HepG2 (cell line): ENCODE results near the gene HSDL2. TPM values are rescaled to one million over a fixed set of nuclear protein-coding genes. Genes with fewer than 3 reads are reported as not detected.
A peak's percentile ranks its signal among the peaks of the same experiment; 100 is the strongest.

ENCODE experiments used
- AHDC1 ChIP-seq: sonication (generic); formaldehyde crosslinking; IDR thresholded peaks from 2 replicates; pipeline ENCODE4 v1.5.1; 2020; ENCODE audit warnings: mild to moderate bottlenecking, missing genetic modification reagents, borderline replicate concordance
- BCL3 ChIP-seq: sonication (generic); formaldehyde crosslinking; IDR thresholded peaks from 2 replicates; pipeline ENCODE4 v1.5.1; 2020; ENCODE audit warnings: mild to moderate bottlenecking, missing genetic modification reagents, moderate library complexity
- CREM ChIP-seq, 2 experiments: sonication (generic) in 1 of 2; formaldehyde crosslinking in 1 of 2; IDR thresholded peaks; 2 replicates each; pipeline versions ENCODE4 v1.4.0 to v1.6.1; 2016 to 2020; ENCODE audit warnings: antibody characterized with exemption in 1 of 2, mild to moderate bottlenecking in 1 of 2, missing genetic modification reagents in 1 of 2
- EED ChIP-seq: sonication (generic); formaldehyde crosslinking; IDR thresholded peaks from 2 replicates; pipeline ENCODE4 v1.5.0; 2020; ENCODE audit warnings: mild to moderate bottlenecking, missing genetic modification reagents
- HES4 ChIP-seq: sonication (generic); formaldehyde crosslinking; IDR thresholded peaks from 2 replicates; pipeline ENCODE4 v1.9.0; 2021; ENCODE audit warnings: mild to moderate bottlenecking, missing genetic modification reagents, borderline replicate concordance
- IRF2 ChIP-seq: IDR thresholded peaks from 2 replicates; pipeline ENCODE4 v1.6.1; 2018; ENCODE audit warnings: missing genetic modification reagents, missing compliant biosample characterization
- KAT8 ChIP-seq: IDR thresholded peaks from 2 replicates; pipeline ENCODE4 v1.6.1; 2016; ENCODE audit warnings: missing genetic modification reagents, missing compliant biosample characterization
- NKX3-1 ChIP-seq: sonication (generic); formaldehyde crosslinking; IDR thresholded peaks from 2 replicates; pipeline ENCODE4 v1.5.0; 2020; ENCODE audit warnings: missing genetic modification reagents
- ONECUT2 ChIP-seq: sonication (generic); formaldehyde crosslinking; IDR thresholded peaks from 2 replicates; pipeline ENCODE4 v1.4.0; 2020; ENCODE audit warnings: missing genetic modification reagents
- PREB ChIP-seq: sonication (generic); formaldehyde crosslinking; IDR thresholded peaks from 2 replicates; pipeline ENCODE4 v1.4.0; 2020; ENCODE audit warnings: missing genetic modification reagents
- PRPF4 ChIP-seq: fragments of 200-400 bp; formaldehyde crosslinking; IDR thresholded peaks from 2 replicates; pipeline ENCODE4 v1.6.1; 2016; ENCODE audit warnings: low read length, low read depth; ENCODE audit not compliant: poor library complexity, severe bottlenecking
- SOX13 ChIP-seq, 3 experiments: fragments of 450-650 bp in 1 of 3; sonication (generic) in 1 of 3; formaldehyde crosslinking in 1 of 3; IDR thresholded peaks in 2 of 3; conservative IDR thresholded peaks in 1 of 3; 2 replicates each; pipeline versions ENCODE4 v1.5.0 to v1.6.1; 2016 to 2020; ENCODE audit warnings: antibody characterized with exemption in 1 of 3, mild to moderate bottlenecking in 1 of 3, missing compliant biosample characterization in 1 of 3, missing genetic modification reagents in 1 of 3, moderate library complexity in 1 of 3
- ZNF205 ChIP-seq: IDR thresholded peaks from 2 replicates; pipeline ENCODE4 v1.6.1; 2018; ENCODE audit warnings: missing biosample characterization, missing genetic modification reagents
- ZNF574 ChIP-seq: sonication (generic); formaldehyde crosslinking; IDR thresholded peaks from 2 replicates; pipeline ENCODE4 v1.4.0; 2020; ENCODE audit warnings: missing genetic modification reagents
- ZNF75D ChIP-seq: sonication (generic); formaldehyde crosslinking; IDR thresholded peaks from 2 replicates; pipeline ENCODE4 v1.8.1; 2023; ENCODE audit warnings: missing genetic modification reagents, mild to moderate bottlenecking, borderline replicate concordance
- polyA plus RNA-seq, 8 experiments: library from polyadenylated mRNA; depleted of rRNA in 3 of 8; stranded (reverse) in 7 of 8; unstranded in 1 of 8; fragments of >200 nt; fragmentation: Illumina TruSeq in 4 of 8; extraction: Trizol in 4 of 8; gene quantifications; 2 replicates each; pipeline versions ENCODE4 v1.2.1 to v1.2.3, GENCODE V29; 2011 to 2016; ENCODE audit warnings: low read depth in 4 of 8, missing spikeins in 1 of 8, mixed read lengths in 1 of 8; ENCODE audit not compliant: insufficient read depth in 1 of 8
- total RNA-seq, 5 experiments: library from RNA; depleted of rRNA; stranded (reverse); fragments of >200 nt; fragmentation: Illumina TruSeq; extraction: Trizol; gene quantifications; 2 replicates each; pipeline ENCODE4 v1.2.3, GENCODE V29; 2016; ENCODE audit warnings: low read depth in 1 of 5
- TF ChIP-seq, protein P1 (sequence below): sonication (generic); formaldehyde crosslinking; IDR thresholded peaks from 2 replicates; pipeline ENCODE4 v1.5.0; 2020; ENCODE audit warnings: mild to moderate bottlenecking, low read depth, missing genetic modification reagents, borderline replicate concordance

The HSDL2 gene
- total and polyA plus RNA-seq, 2 of the 13 experiments (the other 11 are each of a cell fraction or from before 2014, with no cell fraction given) = 55.3 to 80.2 TPM

- TF ChIP-seq EED = peak; percentile 25; the same call in 1 of the 2 replicates
- TF ChIP-seq KAT8 (CRISPR knock-in tag) = peak; percentile 64; the same call in 1 of the 2 replicates
- 0 out of 2 replicates have a peak, but pooled peaks have one; percentile 62 for TF ChIP-seq NKX3-1 (CRISPR knock-in tag)
- TF ChIP-seq ONECUT2 (CRISPR knock-in tag) = no peak
- TF ChIP-seq ZNF75D (CRISPR knock-in tag) = no peak
- TF ChIP-seq HES4 = peak; percentile 74
- TF ChIP-seq ZNF205 (CRISPR knock-in tag) = no peak
- TF ChIP-seq, protein P1, sequence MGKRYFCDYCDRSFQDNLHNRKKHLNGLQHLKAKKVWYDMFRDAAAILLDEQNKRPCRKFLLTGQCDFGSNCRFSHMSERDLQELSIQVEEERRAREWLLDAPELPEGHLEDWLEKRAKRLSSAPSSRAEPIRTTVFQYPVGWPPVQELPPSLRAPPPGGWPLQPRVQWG (CRISPR knock-in tag) = no peak
- peak; percentile 89 for TF ChIP-seq BCL3 (CRISPR knock-in tag)
- TF ChIP-seq IRF2 = 0 out of 2 replicates have a peak, but pooled peaks have one; percentile 10
- TF ChIP-seq PREB (CRISPR knock-in tag) = 0 out of 2 replicates have a peak, but pooled peaks have one; percentile 54
- peak; percentile 9; the same call in 1 of the 2 replicates for TF ChIP-seq AHDC1 (CRISPR knock-in tag)
- peak; percentile 43; the same call in 1 of the 2 replicates for TF ChIP-seq ZNF574 (CRISPR knock-in tag)
- no peak for TF ChIP-seq CREM (IDR thresholded peaks at IDR 0.05)
- TF ChIP-seq CREM (CRISPR knock-in tag; IDR thresholded peaks at IDR 0.05) = no peak
- TF ChIP-seq PRPF4 = no peak
- no peak for TF ChIP-seq SOX13 (IDR thresholded peaks at IDR 0.05)
- TF ChIP-seq SOX13 (CRISPR knock-in tag; conservative IDR thresholded peaks at IDR 0.05 in 1 of 2, IDR thresholded peaks at IDR 0.05 in 1 of 2) = peak in 1 of 2 experiments; percentile 56; a peak in 2 of 4 replicates
Measured at GRCh38 chr9:112332977-112333638, 46.8 kb upstream of the HSDL2 start, which contains the start of gene PTBP3 (continued).
